ENCODE results near the gene ZNF205. TPM values are rescaled to one million over a fixed set of nuclear protein-coding genes. Genes with fewer than 3 reads are reported as not detected.

ZNF205 gene
- total RNA-seq, 1 experiment from 2014 or later, result 17.0 TPM

DNA sequence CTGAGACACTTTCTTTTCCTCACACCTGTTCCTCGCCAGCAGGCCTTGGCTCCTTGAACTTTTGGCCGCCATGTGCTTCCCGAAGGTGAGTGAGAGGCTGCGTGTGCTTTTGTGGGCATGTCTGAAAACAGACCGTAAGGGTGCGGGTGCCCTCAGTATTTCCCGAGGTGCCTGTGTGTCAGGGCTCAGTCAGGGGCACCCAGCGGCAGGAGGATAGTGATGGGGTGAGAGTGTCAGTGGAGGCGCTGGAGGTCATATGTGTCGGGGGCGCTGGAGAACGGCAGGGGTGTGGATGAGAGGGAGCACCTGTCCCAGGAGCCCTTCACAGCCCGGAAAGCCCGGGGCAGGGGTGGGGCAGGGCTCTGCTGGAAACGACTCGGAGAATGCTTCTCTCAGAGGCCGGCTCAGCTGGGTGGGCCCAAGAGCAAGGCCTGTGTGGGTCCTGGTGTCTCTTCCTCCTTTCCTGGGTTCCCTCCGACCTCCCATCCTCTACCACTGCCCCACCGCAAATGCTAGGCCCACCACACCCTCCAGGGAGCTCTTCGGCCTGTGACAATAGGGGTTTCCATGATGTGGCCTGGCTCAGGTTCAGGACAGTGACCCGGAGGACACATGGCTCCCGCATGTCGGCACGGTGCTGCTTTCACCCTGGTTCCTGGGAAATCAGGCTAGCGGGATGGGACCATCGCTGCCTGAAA, 46.5 kb upstream of the ZNF205 start:
- peak overlapping the region; percentile 6 to 18; a peak in 2 of 4 replicates for H3K4me3 ChIP-seq (replicated peaks in 1 of 2; ENCODE audit: low read depth in 1 of 2, low read length in 2 of 2)
- no peaks in the 10 kb centered on the region for H3K36me3 ChIP-seq (ENCODE audit: control insufficient read depth in 1 of 2, insufficient read depth in 2 of 2, low read length in 2 of 2)
- DNase-seq (ENCODE audit: low read depth, low spot score) (no peak), ATAC-seq (no peak)
- no peaks in the 10 kb centered on the region for H3K79me2 ChIP-seq (ENCODE audit: insufficient read depth, low read length)
- H3K27ac ChIP-seq (ENCODE audit: low read depth, low read length), result no peak overlapping the region; the same call in 1 of the 2 replicates
- CTCF ChIA-PET, result no interaction called here
- H2AFZ ChIP-seq (ENCODE audit: low read depth, low read length, poor library complexity, severe bottlenecking), result no peak overlapping the region
- no peaks in the 10 kb centered on the region for H3K9me3 ChIP-seq (ENCODE audit: control insufficient read depth in 1 of 2, insufficient read depth in 1 of 2, low read depth in 1 of 2, low read length in 2 of 2)
- RAD21 ChIA-PET (ENCODE audit: low non-redundant PET in 1 of 2, low total read pairs in 2 of 2, uncharacterized antibody in 2 of 2, unreplicated experiment in 2 of 2), result no interaction called here
- no peaks in the 10 kb centered on the region for H3K27me3 ChIP-seq (ENCODE audit: insufficient read depth, low read length)
- H3K4me1 ChIP-seq (ENCODE audit: control insufficient read depth in 1 of 2, insufficient read depth in 2 of 2, low read length in 2 of 2), result peaks cover 0 to 13% of the 10 kb centered on the region in 2 experiments; a peak in 1 of 4 replicates
- BruUV-seq (replicated peaks), result no TSS peak
- H3K4me2 ChIP-seq (ENCODE audit: low read length), result peak overlapping the region; percentile 3; the same call in 1 of the 2 replicates
- H4K20me1 ChIP-seq (ENCODE audit: insufficient read depth), result no peaks in the 10 kb centered on the region
- intact Hi-C loops (cut with micrococcal nuclease), result no loop called here
- peak overlapping the region; percentile 17; the same call in 1 of the 2 replicates for H3K9ac ChIP-seq (ENCODE audit: low read length)
- TF ChIP-seq, protein P1, sequence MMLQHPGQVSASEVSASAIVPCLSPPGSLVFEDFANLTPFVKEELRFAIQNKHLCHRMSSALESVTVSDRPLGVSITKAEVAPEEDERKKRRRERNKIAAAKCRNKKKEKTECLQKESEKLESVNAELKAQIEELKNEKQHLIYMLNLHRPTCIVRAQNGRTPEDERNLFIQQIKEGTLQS (IDR thresholded peaks at IDR 0.05), result no peak
- TF ChIP-seq ZNF274 (IDR thresholded peaks at IDR 0.05; ENCODE audit: low read depth, low read length) (no peak), EZH2 (IDR thresholded peaks at IDR 0.05) (no peak), RAD21 (IDR thresholded peaks at IDR 0.05; ENCODE audit: low read depth) (no peak), SRF (IDR thresholded peaks at IDR 0.05; ENCODE audit: low read depth) (no peak), ZFX (IDR thresholded peaks at IDR 0.05) (no peak)
- POLR2A ChIA-PET, result no interaction called here
- H3K9me2 ChIP-seq (ENCODE audit: insufficient read depth), result no peaks in the 10 kb centered on the region

DNA sequence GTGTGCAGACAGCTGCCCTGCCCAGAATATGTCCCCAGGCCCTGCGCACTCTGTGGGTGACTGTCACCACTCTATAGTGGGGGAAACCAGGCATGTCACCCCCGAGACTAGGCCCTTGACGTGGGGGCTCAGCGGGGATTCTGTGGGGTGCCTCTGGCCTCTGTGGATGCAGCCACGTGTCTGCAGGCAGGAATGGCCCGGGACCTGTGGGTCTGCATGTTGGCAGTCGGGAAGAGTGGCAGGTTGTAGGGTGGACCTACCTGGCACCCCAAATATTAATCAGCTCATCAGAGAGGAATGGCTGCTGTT, 46.0 kb upstream of the ZNF205 start:
- Histone ChIP-seq H4K20me1 (ENCODE audit: insufficient read depth) (no peaks in the 10 kb centered on the region), H3K9me2 (ENCODE audit: insufficient read depth) (no peaks in the 10 kb centered on the region), H3K27me3 (ENCODE audit: insufficient read depth, low read length) (no peaks in the 10 kb centered on the region), H3K4me2 (ENCODE audit: low read length) (0 out of 2 replicates have a peak overlapping the region, but pooled peaks have one; percentile 3), H3K9me3 (ENCODE audit: control insufficient read depth in 1 of 2, insufficient read depth in 1 of 2, low read depth in 1 of 2, low read length in 2 of 2) (no peaks in the 10 kb centered on the region), H3K4me1 (ENCODE audit: control insufficient read depth in 1 of 2, insufficient read depth in 2 of 2, low read length in 2 of 2) (peaks cover 0 to 13% of the 10 kb centered on the region in 2 experiments; a peak in 1 of 4 replicates), H3K36me3 (ENCODE audit: control insufficient read depth in 1 of 2, insufficient read depth in 2 of 2, low read length in 2 of 2) (no peaks in the 10 kb centered on the region), H3K4me3 (replicated peaks in 1 of 2; ENCODE audit: low read depth in 1 of 2, low read length in 2 of 2) (peak overlapping the region in 1 of 2 experiments; percentile 6; a peak in 1 of 4 replicates), H3K79me2 (ENCODE audit: insufficient read depth, low read length) (no peaks in the 10 kb centered on the region), H2AFZ (ENCODE audit: low read depth, low read length, poor library complexity, severe bottlenecking) (no peak overlapping the region), H3K27ac (ENCODE audit: low read depth, low read length) (no peak overlapping the region; the same call in 1 of the 2 replicates), H3K9ac (ENCODE audit: low read length) (no peak overlapping the region)
- CTCF ChIA-PET, result no interaction called here
- BruUV-seq (replicated peaks), result no TSS peak
- ATAC-seq (no peak), DNase-seq (ENCODE audit: low read depth, low spot score) (no peak)
- RAD21 ChIA-PET (ENCODE audit: low non-redundant PET in 1 of 2, low total read pairs in 2 of 2, uncharacterized antibody in 2 of 2, unreplicated experiment in 2 of 2), result no interaction called here
- POLR2A ChIA-PET, result no interaction called here
- TF ChIP-seq, protein P1 (IDR thresholded peaks at IDR 0.05), result no peak
- TF ChIP-seq, protein P2, sequence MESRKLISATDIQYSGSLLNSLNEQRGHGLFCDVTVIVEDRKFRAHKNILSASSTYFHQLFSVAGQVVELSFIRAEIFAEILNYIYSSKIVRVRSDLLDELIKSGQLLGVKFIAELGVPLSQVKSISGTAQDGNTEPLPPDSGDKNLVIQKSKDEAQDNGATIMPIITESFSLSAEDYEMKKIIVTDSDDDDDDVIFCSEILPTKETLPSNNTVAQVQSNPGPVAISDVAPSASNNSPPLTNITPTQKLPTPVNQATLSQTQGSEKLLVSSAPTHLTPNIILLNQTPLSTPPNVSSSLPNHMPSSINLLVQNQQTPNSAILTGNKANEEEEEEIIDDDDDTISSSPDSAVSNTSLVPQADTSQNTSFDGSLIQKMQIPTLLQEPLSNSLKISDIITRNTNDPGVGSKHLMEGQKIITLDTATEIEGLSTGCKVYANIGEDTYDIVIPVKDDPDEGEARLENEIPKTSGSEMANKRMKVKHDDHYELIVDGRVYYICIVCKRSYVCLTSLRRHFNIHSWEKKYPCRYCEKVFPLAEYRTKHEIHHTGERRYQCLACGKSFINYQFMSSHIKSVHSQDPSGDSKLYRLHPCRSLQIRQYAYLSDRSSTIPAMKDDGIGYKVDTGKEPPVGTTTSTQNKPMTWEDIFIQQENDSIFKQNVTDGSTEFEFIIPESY (IDR thresholded peaks at IDR 0.05; ENCODE audit: extremely low read depth, insufficient replicate concordance, low read length), result no peak
- TF ChIP-seq, protein P3, sequence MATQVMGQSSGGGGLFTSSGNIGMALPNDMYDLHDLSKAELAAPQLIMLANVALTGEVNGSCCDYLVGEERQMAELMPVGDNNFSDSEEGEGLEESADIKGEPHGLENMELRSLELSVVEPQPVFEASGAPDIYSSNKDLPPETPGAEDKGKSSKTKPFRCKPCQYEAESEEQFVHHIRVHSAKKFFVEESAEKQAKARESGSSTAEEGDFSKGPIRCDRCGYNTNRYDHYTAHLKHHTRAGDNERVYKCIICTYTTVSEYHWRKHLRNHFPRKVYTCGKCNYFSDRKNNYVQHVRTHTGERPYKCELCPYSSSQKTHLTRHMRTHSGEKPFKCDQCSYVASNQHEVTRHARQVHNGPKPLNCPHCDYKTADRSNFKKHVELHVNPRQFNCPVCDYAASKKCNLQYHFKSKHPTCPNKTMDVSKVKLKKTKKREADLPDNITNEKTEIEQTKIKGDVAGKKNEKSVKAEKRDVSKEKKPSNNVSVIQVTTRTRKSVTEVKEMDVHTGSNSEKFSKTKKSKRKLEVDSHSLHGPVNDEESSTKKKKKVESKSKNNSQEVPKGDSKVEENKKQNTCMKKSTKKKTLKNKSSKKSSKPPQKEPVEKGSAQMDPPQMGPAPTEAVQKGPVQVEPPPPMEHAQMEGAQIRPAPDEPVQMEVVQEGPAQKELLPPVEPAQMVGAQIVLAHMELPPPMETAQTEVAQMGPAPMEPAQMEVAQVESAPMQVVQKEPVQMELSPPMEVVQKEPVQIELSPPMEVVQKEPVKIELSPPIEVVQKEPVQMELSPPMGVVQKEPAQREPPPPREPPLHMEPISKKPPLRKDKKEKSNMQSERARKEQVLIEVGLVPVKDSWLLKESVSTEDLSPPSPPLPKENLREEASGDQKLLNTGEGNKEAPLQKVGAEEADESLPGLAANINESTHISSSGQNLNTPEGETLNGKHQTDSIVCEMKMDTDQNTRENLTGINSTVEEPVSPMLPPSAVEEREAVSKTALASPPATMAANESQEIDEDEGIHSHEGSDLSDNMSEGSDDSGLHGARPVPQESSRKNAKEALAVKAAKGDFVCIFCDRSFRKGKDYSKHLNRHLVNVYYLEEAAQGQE (IDR thresholded peaks at IDR 0.05; ENCODE audit: low read depth), result no peak
- no peak for TF ChIP-seq FOSL1 (IDR thresholded peaks at IDR 0.05; ENCODE audit: low read depth)
- TF ChIP-seq, protein P4, sequence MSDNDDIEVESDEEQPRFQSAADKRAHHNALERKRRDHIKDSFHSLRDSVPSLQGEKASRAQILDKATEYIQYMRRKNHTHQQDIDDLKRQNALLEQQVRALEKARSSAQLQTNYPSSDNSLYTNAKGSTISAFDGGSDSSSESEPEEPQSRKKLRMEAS (IDR thresholded peaks at IDR 0.05), result no peak
- no peak for TF ChIP-seq POLR2AphosphoS5 (IDR thresholded peaks at IDR 0.05; ENCODE audit: low read depth, low read length)
- intact Hi-C loops (cut with micrococcal nuclease), result no loop called here
